Lung (tissue), 12 donors: ENCODE results near the gene SEMA5A. TPM values are rescaled to one million over a fixed set of nuclear protein-coding genes. Genes with fewer than 3 reads are reported as not detected.
A peak's percentile ranks its signal among the peaks of the same experiment; 100 is the strongest.

Experiments
- ATAC-seq: fragments of 200-7000 bp; cut with Tn5 transposase; one replicate; pipeline ENCODE4 v1.9.1; 2020; ENCODE audit warnings: moderate number of reproducible peaks; ENCODE audit not compliant: insufficient read depth, low FRiP score
- DNase-seq, 3 donors: peaks; one replicate each; pipeline ENCODE4 v3.0.0-alpha.2; 2013 to 2017
- H3K27ac ChIP-seq, 2 donors: one replicate each; pipeline ENCODE4 v1.5.1; 2013; ENCODE audit warnings: mild to moderate bottlenecking in 2 of 2, moderate library complexity in 2 of 2, control low read depth in 1 of 2, inconsistent platforms in 1 of 2, low read depth in 1 of 2, low read length in 1 of 2
- H3K27me3 ChIP-seq, 3 donors: one replicate each; pipeline ENCODE4 v1.5.1; 2013; ENCODE audit warnings: low read length in 2 of 3; ENCODE audit not compliant: control insufficient read depth in 3 of 3, insufficient read depth in 3 of 3
- H3K36me3 ChIP-seq, 4 donors: one replicate each; pipeline ENCODE4 v1.5.1; 2013; ENCODE audit warnings: low read length in 4 of 4, mild to moderate bottlenecking in 1 of 4, moderate library complexity in 1 of 4; ENCODE audit not compliant: control insufficient read depth in 4 of 4, insufficient read depth in 4 of 4
- H3K4me1 ChIP-seq, 5 donors: one replicate each; pipeline ENCODE4 v1.5.1; 2013; ENCODE audit warnings: low read length in 5 of 5, mild to moderate bottlenecking in 2 of 5, moderate library complexity in 1 of 5; ENCODE audit not compliant: control insufficient read depth in 5 of 5, insufficient read depth in 5 of 5
- H3K4me3 ChIP-seq: one replicate; pipeline ENCODE4 v1.5.1; 2013; ENCODE audit warnings: mild to moderate bottlenecking, control low read depth, moderate library complexity
- H3K9ac ChIP-seq, 2 donors: one replicate each; pipeline ENCODE4 v1.5.1; 2013; ENCODE audit warnings: low read length in 2 of 2, control low read depth in 1 of 2; ENCODE audit not compliant: insufficient read depth in 1 of 2
- H3K9me3 ChIP-seq, 4 donors: one replicate each; pipeline ENCODE4 v1.5.1; 2013; ENCODE audit warnings: low read length in 3 of 4, mild to moderate bottlenecking in 1 of 4, moderate library complexity in 1 of 4; ENCODE audit not compliant: control insufficient read depth in 4 of 4, insufficient read depth in 3 of 4
- CTCF ChIP-seq: IDR thresholded peaks from 2 replicates; pipeline ENCODE4 v1.5.1; 2012; ENCODE audit warnings: mild to moderate bottlenecking; ENCODE audit errors: control extremely low read depth, extremely low read depth
- WGBS, 2 donors: extraction: QIAGEN DNeasy Blood & Tissue Kit; methylation state at CpG; one replicate each; pipeline ENCODE4 v1.1.7; 2013; 5-methylcytosine and 5-hydroxymethylcytosine counted together
- polyA plus RNA-seq, 2 donors: library from polyadenylated mRNA; stranded (reverse); fragments of 200-250 nt; gene quantifications; one replicate each; pipeline ENCODE4 v1.2.1, GENCODE V29; 2013
- total RNA-seq, 2 donors: library from RNA; depleted of rRNA in 1 of 2; stranded (reverse); fragments of >200 nt in 1 of 2; gene quantifications; one replicate each; pipeline ENCODE4 v1.2.1, GENCODE V29; 2014 to 2021
- donor health status: control.
- donor health status: control.
- donor health status: Bipolar disorder and iron deficiency.
- donor health status: healthy.
- donor health status: DM: yes; HTN: yes; CAD: no.

The SEMA5A gene
- total and polyA plus RNA-seq, 4 donors, result 3.1 to 44.9 (median 13.7) TPM

- Histone ChIP-seq H3K27ac (no peak overlapping the region), H3K27me3 (no peaks in the 10 kb centered on the region), H3K9me3 (no peaks in the 10 kb centered on the region), H3K4me1 (no peaks in the 10 kb centered on the region), H3K4me3 (no peak overlapping the region), H3K36me3 (no peaks in the 10 kb centered on the region), H3K9ac (no peak overlapping the region)
- no peak for DNase-seq
- TF ChIP-seq CTCF, result no peak
- 69 to 71% methylated on average over 3 of the region's 3 CpGs for WGBS, 2 donors
- no peak for ATAC-seq
These were observed 335.9 kb downstream of the SEMA5A start for GRCh38 chr5:9209846-9210492.

- H3K4me1 ChIP-seq, result no peaks in the 10 kb centered on the region
- DNase-seq (peak in 2 of 3 donors; percentile 78 to 87), ATAC-seq (no peak)
- no peak overlapping the region for H3K4me3 ChIP-seq
- peak; percentile 20 for TF ChIP-seq CTCF
- no peaks in the 10 kb centered on the region for H3K36me3 ChIP-seq
- 38 to 48% methylated on average over 5 of the region's 5 CpGs for WGBS, 2 donors
- no peaks in the 10 kb centered on the region for H3K27me3 ChIP-seq
- no peak overlapping the region for H3K27ac ChIP-seq
- H3K9ac ChIP-seq, result no peak overlapping the region
- H3K9me3 ChIP-seq, result no peaks in the 10 kb centered on the region
These were observed 338.0 kb downstream of the SEMA5A start for GRCh38 chr5:9207817-9208418.

- H3K9ac ChIP-seq, result no peak overlapping the region
- no peaks in the 10 kb centered on the region for H3K27me3 ChIP-seq
- DNase-seq (no peak), ATAC-seq (no peak)
- no peak overlapping the region for H3K27ac ChIP-seq
- TF ChIP-seq CTCF, result no peak
- H3K36me3 ChIP-seq, result no peaks in the 10 kb centered on the region
- no peak overlapping the region for H3K4me3 ChIP-seq
- H3K9me3 ChIP-seq, result no peaks in the 10 kb centered on the region
- 86 to 90% methylated on average over 2 of the region's 2 CpGs for WGBS, 2 donors
- H3K4me1 ChIP-seq, result no peaks in the 10 kb centered on the region
These were observed 343.2 kb downstream of the SEMA5A start for GRCh38 chr5:9202636-9203035.

GRCh38 chr5:9201761-9202160 lies 344.1 kb downstream of the SEMA5A start:
- 70 to 75% methylated on average over 6 of the region's 6 CpGs for WGBS, 2 donors
- Histone ChIP-seq H3K4me1 (no peaks in the 10 kb centered on the region), H3K27me3 (no peaks in the 10 kb centered on the region), H3K27ac (no peak overlapping the region), H3K9me3 (no peaks in the 10 kb centered on the region), H3K9ac (no peak overlapping the region), H3K4me3 (no peak overlapping the region), H3K36me3 (no peaks in the 10 kb centered on the region)
- no peak for TF ChIP-seq CTCF
- ATAC-seq, result no peak
- DNase-seq, result no peak
